ENCODE measurements around the gene PPP1R13L.
"Not testable (repeated sequence)": the region's sequence is repeated elsewhere in the genome, so short reads cannot be mapped to it uniquely, and the experiment has no call there.

PPP1R13L gene

DNA sequence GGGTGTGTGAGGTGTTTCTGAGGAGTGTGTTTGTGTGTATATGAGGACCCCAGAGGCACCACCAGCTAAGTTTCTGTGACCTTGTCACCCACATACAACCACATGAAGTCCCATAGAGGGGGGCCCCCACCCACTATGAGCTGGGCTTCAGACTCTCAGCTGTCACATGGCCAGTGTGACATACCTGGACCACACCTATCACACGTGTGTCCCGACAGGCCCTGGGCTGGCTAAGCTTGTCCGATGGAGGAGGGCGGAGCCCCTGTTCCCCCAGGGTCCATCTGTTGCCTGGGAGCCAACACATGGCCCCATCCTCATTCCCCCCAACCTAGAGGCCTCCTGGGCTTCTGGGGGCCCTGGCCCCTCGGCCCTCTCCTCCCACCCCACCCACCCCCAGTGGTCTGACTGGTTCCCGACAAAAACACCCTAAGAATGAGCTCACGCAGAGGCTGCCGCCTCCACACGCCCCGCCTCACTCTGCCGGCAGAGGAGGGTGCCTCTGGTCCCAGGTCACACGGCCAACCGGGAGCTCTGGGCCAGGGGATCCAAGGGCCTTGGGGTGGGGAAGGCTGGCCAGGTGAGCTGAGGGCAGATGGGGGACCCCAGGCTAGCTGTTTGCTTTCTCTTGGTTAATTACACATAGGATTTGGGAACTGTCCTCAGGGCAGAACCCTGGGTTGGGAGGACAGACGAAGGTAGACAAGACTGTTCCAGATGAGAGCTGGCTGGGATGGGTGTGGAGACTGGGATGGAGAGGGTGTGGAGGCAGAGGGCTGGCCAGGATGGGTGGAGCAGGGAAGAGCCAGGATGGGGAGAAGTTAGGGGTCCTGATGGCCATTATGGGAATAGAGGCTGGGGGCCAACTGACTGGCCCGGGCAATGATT is 60.0 kb downstream of the PPP1R13L start:
- no peak for DNase-seq

DNA sequence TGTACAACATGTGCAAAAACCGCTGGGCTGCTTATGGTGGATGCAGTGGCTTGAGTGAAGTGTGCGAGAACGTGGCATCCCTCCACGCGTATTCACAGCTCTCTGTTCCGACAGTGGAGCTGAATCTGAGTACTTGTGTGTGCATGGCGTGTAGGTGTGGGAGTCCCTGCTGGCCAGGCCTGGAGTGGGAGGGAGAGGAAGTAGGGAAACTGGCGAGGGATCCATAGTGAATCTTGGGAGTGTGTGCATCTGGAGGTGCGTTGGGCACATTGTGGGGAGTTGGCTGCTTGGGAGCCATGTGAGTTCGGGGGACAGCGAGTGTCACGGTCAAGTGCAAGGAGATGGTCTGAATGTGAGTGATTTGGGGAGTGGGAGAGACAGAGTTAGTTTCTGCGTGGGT is 62.0 kb downstream of the PPP1R13L start:
- no peak for DNase-seq

DNA sequence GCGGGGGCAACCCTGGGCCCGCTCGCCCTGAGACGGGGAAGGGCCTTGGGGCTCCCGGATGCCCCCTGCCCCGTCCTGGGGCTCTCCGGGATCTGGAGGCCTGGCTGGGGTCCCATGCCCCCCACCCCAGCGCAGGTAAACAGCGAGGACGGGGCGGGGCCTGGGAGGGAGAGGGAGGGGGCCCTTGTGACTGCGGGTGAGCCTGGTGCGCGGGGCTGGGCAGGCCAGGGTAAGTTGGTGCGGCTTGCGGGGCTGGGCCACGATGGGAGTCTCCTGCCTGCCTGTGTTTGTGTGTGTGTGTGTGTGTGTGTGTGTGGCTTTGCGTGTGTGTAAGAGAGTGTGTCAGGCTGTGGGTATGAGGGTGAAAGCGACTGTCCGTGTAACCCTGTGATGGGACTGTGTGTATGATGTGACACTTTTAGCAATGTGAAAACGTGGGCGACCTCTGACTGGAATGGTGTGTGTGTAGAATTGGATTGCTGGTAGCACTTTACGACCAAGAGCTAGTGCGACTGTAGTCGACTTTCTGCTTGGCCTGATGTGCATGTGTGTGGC is 63.9 kb downstream of the PPP1R13L start:
- no peak for DNase-seq

GRCh38 chr19:45340232-45340898 is 64.5 kb downstream of the PPP1R13L start, which contains the start of gene KLC3:
TSS of gene KLC3 (plus strand) at chr19:45340750. CDS start at chr19:45345542, 4,792 bp downstream.
- DNase-seq = no peak

DNA sequence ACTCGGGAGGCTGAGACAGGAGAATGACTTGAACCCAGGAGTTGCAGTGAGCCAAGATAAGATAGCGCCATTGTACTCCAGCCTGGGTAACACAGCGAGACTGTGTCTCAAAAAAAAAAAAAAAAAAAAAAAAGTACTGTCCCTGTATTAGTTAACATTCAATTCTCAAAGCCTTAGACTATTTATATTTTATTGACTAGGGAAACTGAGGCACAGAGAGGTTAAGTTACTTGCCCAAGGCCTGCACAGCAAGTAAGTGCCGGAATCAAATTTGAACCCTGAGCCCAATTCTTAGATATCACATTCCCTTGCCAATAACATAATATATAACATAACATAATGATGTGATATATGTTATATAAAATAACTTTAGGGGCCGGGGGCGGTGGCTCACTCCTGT is 65.2 kb downstream of the PPP1R13L start:
- no peak for DNase-seq

- DNase-seq = no peak
These were observed 68.1 kb downstream of the PPP1R13L start for GRCh38 chr19:45336696-45337251.

GRCh38 chr19:45334881-45335280 is 70.0 kb downstream of the PPP1R13L start:
- not testable (repeated sequence) for DNase-seq

GRCh38 chr19:45333609-45334303 is 71.1 kb downstream of the PPP1R13L start:
- DNase-seq = no peak

GRCh38 chr19:45331411-45331810 is 73.5 kb downstream of the PPP1R13L start:
- DNase-seq = no peak
